Medulla oblongata (tissue), 1 donor: ENCODE measurements around the gene GMCL2.

Source experiments
- DNase-seq: peaks from one replicate; pipeline ENCODE4 v3.0.0-alpha.2; 2015; ENCODE audit errors: extremely low spot score

The GMCL2 gene

DNA sequence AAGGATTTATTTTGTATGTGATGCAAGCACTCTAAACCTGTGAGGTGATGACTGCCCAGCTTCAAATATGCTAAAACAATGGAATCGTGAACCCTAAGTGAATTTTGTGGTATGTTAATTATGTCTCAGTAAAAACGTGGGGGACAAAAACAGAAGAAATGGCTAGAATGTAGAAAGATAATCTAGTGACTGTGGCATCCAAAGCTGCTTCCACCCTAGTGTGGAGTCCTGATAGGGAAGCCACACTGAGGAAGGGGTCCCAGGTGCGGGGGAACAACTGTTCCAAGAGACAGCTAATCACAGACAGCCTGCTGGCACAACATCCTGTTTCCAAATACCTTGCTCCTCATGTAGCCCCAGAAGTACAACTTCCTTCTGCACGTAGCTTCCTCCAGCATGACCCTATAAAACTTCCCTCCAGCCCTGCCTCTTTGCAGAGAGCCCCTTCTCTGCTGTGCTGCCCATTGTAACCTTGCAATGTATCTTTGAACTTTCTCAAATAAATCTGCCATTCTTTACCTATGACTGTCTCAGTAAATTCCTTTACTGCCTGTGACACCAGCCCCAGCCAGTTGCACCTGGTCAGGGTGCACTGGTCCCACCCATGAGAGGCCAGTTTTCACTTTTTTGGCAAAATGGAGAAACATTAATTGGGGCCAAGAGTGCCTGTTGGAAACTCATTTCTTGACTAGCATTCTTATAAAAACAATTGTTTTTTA is 4.9 kb downstream of the GMCL2 start:
- no peak for DNase-seq

DNA sequence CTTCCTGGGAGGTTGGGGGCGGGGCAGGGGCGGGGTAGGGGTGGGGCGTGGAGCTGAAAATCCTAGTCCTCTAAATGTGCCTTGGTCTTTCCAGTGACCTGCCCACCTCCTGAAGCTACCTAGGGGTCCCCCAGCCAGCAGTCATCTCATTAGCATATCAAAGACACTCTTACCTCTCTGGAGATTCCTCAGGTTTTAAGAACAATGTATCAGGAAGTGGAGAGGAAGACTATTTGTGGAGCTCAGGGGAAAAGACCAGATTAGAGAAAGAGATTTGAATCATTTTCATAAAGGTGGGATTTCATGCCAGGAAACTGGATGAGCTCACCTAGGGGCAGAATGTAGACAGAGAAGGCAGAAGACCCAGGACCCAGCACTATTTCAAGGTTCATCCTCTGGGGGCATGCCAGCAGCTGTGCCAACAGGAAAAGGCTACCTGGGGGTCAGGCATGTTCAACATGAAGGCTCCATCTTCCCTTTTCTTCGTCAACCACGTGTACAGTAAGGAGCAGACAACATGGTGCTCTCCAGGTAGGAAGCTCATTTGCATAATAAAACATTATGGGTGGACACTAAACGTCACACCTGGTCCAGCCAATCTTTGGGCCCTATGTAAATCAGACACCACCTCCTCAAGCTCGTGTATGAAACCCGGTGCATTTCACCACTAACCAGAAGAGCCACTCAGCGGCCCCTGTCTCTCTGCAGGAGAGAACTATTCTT is 6.9 kb downstream of the GMCL2 start:
- no peak for DNase-seq

DNA sequence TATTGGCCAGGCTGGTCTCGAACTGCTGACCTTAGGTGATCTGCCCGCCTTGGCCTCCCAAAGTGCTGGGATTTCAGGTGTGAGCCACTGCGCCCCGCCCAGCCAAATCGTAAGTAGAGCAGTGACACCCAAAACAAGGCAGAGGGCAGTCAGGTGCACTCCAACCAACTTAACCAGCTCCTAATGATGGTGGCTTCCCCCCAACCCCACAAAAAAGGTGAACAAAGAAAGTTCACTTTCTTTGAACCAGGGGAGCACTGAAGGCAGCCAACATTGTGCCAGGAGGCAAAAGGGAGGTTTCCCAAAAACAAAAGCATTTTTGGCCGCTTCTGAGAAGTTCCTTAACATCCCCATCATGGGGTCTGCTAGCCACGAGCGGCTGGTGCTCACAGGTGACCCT is 9.6 kb downstream of the GMCL2 start:
- DNase-seq, result no peak

- no peak for DNase-seq
These were observed 10.4 kb downstream of the GMCL2 start for GRCh38 chr5:178176791-178177190.

DNA sequence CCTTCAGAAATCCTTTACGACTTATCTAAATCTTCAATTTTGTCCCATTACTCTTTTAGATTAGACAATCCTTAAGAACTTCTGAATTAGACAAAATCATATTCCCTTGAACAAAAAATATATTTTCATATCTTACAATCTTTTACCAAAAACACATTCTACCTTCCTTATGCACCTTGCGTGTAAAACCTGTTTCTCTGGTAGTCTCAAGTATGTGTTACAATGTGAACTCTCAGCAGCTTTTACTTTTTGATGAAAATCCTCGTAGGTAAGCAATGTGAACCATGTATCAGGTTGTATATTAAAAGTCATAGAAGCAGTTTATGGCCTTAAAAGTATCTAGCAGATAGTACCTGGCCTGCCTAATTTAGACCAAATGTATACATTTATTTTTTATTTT is 12.7 kb downstream of the GMCL2 start:
- DNase-seq, result no peak

DNA sequence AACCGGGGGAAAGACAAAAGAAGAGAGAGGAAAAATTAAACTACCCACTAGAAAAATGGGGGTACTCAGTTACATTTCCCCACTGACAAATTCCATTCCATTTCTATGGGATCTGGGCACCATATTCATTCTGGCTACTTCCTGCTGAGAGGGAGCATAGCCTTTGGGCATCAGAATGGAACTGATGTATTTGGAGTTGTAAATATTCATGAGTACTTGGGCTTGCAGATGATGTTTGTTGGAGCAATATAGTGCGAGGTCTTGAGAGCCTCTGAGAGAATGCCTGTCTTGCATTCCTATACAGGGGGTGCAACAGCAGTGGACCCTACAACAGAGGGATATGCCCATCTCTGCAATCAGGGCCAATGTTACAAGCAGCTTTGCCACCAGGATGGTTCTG is 16.7 kb downstream of the GMCL2 start:
- no peak for DNase-seq

GRCh38 chr5:178165581-178165980 is 21.6 kb downstream of the GMCL2 start:
- no peak for DNase-seq

- DNase-seq, result peak; percentile 88
These were observed 23.1 kb downstream of the GMCL2 start for GRCh38 chr5:178163772-178164735.

GRCh38 chr5:178162481-178162880 is 24.7 kb downstream of the GMCL2 start:
- no peak for DNase-seq

DNA sequence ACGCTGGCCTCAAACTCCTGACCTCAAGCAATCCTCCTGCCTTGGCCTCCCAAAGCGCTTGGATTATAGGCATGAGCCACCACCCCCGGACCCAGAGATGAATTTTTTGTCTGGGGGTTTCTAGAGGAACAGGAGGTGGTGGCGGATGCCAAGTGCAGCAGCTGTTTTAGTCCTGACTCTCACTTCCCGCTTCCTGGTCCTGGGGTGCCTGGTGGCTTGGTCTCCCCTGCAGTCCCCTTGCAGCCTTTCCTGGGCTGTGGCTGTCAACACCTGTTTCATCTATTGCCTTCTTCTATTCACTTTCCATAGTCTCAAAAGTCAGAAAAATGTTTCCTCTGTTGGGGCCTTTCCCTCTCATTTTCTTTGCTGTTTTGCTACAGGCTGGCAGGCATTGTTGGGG is 27.0 kb downstream of the GMCL2 start:
- no peak for DNase-seq

DNA sequence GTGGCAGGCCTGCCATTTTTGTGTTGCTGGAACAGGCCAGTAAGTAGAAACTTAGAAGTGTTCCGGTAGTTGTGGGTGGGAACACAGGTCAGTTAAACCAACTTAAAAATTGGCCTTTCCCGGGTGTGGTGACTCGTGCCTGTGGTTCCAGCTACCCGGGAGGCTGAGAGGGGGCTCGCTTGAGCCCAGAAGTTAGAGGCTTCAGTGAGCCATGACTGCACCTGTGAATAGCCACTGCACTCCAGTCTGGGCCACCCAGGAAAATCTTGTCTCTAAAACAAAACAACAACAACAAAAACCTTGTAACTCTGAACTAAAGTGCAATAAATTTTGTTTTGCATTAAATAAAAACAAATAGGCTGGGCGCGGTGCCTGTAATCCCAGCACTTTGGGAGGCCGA is 32.1 kb downstream of the GMCL2 start:
- DNase-seq, result no peak

DNA sequence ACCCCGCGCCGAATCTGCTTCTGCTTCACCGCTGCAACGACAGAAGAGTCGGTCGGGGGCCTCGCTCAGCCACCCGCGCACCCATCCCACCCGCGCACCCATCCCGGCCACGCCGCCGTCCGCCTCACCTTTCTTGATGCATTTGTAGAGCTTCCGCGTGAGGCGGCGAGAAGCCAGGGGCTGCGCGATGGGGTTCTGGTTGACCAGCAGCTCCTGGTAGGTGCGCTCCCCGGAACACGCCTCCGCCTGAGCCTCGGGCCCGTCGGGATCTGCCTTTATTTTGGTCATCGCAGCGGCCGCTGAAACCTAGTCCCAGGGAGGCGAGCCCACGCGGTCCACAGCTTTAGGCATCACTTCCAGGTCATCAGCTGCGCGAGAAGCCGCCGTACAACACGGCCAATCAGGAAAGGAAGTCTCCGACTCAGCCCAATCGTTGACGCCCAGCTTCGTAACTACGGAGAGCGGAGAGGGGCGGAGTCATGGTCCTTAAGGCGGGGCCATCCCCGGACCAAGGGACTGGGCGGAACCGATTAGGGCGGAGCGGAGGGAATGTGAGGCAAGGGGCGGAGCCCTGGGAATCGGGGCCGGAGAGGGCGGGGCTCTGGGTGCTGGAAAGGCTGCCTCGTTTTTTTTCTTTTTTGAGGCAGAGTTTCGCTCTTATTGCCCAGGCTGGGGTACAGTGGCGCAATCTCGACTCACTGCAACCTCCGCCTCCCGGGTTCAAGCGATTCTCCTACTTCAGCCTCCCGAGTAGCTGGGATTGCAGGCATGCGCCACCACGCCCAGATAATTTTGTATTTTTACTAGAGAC is 33.4 kb downstream of the GMCL2 start, which contains the start of gene NHP2:
NHP2 (minus strand) TSS at position 356 of the 811 bp plus-strand sequence; CDS start at position 288, 68 bp downstream.
- peak; percentile 100 for DNase-seq

DNA sequence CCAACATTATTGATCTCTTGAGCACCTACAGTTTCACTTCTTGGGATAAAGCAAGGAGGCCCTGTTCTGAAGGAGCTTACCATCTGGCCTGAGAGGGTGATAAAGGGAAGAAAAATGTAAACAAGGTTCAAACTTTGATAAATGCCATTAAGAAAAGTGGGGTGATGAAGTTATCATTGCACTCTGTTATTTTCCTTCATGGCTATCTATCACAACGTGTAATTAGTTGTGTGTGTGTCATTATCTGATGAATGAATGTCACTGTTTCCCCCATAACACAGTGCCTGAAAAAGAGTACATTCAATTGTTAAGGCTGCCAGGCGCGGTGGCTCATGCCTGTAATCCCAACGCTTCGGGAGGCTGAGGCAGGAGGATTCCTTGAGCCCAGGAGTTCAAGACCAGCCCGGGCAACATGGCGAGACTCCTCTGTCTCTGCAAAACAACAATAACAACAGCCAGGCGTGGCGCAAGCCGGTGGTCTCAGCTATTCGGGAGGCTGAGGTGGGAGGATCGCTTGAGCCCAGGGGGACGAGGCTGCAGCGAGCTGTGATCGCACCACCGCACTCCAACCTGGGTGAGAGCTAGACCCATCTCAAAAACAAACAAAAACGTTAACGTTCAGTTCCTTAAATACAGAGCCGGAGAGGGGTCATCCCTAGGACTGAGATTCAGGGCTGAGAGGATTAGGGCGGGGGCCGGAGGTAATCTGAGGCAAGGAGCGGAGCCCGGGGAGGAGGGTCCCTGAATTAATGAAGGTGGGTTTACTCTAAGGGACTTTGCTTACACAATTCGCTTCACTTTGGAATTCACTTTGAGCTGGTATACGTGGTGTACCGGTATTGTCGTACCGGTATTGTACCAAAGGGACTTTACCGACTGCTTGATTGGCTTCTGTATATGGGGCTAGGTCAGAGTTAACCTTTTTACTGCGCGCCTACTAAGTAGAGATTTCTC is 34.4 kb downstream of the GMCL2 start:
- DNase-seq, result no peak

DNA sequence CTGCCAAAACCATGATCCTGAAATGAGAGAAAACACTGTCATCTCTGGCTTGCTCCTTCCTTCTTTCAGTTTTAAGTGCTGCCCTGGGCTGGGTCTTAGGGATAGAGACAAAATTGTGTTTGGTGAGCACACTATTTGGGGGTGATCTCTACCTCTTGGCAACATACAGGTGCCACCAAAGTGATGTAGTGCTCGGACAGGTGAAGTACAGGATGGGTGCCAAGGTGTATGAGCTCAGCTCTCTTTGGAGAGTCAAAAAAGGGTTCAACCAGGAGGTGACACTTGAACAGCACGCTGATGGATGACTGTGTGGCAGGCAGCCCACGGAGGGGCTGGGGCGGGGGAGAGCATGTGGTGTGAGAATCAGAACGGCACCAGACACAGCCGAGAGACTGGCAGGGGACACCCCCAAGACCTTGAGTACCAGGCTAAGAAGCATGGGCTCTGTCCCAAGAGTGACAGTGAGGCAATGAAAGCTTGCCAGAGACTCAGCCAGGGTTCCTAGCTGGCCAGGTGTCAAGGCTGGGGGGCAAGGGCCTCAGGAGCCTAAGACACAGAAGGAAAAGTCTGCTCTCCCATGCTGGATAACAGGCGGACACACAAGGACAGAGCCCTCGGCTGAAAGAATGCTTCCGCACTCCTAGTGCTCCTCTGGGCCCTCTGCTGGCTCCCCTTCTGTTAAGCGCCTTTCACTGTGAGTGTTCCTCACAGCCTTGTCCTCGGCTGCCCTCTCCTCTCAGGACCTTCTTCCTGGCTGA is 36.0 kb downstream of the GMCL2 start:
- no peak for DNase-seq

DNA sequence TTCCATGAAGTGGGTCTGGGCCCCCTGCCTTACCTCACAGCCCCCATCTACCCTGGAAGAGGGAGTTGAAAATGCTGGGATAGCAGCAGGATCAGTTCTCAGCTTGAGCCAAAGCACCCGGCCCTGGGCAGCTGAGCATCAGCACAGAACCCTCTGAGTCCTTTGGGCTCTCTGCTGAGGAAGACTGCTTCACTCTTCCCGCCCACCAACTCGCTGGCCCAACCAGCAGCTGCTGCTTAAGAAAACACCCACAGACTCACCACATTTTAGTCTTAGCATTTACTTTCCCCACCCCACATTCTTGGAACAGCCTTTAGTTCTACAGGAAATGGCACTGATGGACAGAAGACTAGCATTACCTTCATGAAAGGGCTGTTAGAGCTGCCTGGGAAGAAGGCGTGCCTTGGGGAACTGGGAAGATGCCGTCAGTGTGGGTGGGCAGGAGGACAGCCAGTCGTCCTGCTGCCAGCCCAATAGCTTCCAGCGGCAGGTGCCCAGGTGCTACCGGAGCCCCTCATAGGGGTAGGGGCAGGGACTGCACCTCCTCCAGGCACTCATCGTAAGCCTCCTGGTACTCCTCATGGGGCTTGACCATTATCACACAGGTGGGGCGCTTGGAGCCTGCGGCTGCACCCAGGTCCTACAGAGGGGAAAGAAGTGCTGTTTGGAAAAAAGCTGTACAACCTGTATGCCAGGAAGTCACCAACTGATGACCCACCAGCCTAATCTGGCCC is 37.8 kb downstream of the GMCL2 start:
- no peak for DNase-seq

- DNase-seq, result no peak
These were observed 39.8 kb downstream of the GMCL2 start for GRCh38 chr5:178147406-178147805.

DNA sequence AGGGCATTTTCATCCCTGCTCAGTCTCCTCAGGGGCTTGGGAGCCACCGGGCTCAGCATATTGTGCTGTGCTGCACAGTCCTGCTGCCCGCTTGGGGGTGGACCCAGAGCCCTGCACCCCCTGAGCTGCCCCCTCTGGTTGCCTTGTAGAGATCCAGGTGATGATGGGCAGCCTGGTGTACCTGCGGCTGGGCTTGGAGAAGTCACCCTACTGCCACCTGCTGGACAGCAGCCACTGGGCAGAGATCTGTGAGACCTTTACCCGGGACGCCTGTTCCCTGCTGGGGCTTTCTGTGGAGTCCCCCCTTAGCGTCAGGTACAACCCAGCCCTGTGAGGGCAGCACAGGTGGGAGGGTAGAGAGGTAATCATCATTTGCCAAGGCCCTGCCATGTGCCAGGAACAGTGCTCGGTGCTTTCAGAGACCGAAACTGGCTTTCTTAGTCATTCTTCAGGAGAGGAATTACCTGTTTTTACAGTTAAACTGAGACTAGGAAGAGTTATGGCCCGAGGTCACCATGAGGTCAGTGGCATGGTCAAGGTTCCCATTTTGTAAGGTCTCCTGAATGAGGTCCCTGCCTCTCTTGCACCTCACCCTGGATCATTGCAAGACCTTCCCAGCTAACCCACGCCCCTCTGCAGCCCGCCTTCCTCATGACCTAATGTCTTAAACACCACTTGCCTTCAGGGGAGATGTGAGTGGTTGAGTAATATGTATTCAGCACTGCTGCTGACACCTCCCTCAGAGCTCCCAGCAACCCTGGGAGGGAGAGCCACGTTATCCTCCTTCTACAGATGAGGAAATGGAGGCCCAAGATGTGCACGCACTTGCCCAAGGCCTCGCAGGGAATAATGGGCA is 41.0 kb downstream of the GMCL2 start:
- no peak for DNase-seq

- no peak for DNase-seq
These were observed 43.3 kb downstream of the GMCL2 start for GRCh38 chr5:178143901-178144300.
